K562 (cell line): ENCODE data around the gene ESRRG. TPM values are rescaled to one million over a fixed set of nuclear protein-coding genes. Genes with fewer than 3 reads are reported as not detected.

Experiments used
- ATAC-seq: fragments of 200-7000 bp; cut with Tn5 transposase; 3 replicates; pipeline ENCODE4 v1.9.1; 2020; ENCODE audit warnings: moderate library complexity
- BruUV-seq: library from RNA; stranded (reverse); fragments of 400-500 nt; replicated peaks from 2 replicates; lab custom pipeline; 2021; lab: Mats Ljungman, UMichigan
- CTCF ChIA-PET: fragments of 300-600 bp; formaldehyde crosslinking; extraction: SDS; loops from one replicate; lab custom pipeline; 2021; ENCODE audit warnings: low intra/inter-chr PET ratio; lab: Yijun Ruan, JAX
- POLR2A ChIA-PET: fragments of 300-600, 350-650 bp; sonication (Branson Sonifier 250); formaldehyde crosslinking; extraction: SDS; loops from one replicate; lab custom pipeline; 2021; ENCODE audit warnings: antibody characterized with exemption, inconsistent platforms; lab: Yijun Ruan, JAX
- DNase-seq, 4 experiments: peaks; one replicate each; pipeline versions ENCODE4 v3.0.0 to v3.0.0-alpha.2; 2011 to 2018; ENCODE audit warnings: low spot score in 3 of 4, mixed read lengths in 3 of 4; ENCODE audit errors: extremely low read depth in 1 of 4
- FAIRE-seq: peaks from 2 replicates; lab custom pipeline; 2011; peaks lifted over from hg19 to GRCh38; lab: Jason Lieb, UNC
- H2AFZ ChIP-seq: 2 replicates; pipeline ENCODE4 v1.6.0; 2011; ENCODE audit warnings: low read depth, low read length, control low read depth, inconsistent platforms
- H3K27ac ChIP-seq: fragments of 200-600 bp; 3 replicates; pipeline ENCODE4 v1.8.0; 2011; ENCODE audit warnings: low read depth, mild to moderate bottlenecking, control low read depth, inconsistent platforms, low read length, moderate library complexity, mixed read lengths; ENCODE audit errors: extremely low read depth
- H3K27me3 ChIP-seq, 2 experiments: fragments of 300-600 bp in 1 of 2; 2 replicates in 1 of 2; 3 replicates in 1 of 2; pipeline versions ENCODE4 v1.6.0 to v1.8.0; 2011; ENCODE audit warnings: inconsistent platforms in 2 of 2, low read length in 2 of 2, mild to moderate bottlenecking in 1 of 2, mixed read lengths in 1 of 2, moderate library complexity in 1 of 2; ENCODE audit not compliant: control insufficient read depth in 2 of 2, insufficient read depth in 2 of 2
- H3K36me3 ChIP-seq: fragments of 300-600 bp; 3 replicates; pipeline ENCODE4 v1.8.0; 2011; ENCODE audit warnings: mild to moderate bottlenecking, low read length, inconsistent platforms; ENCODE audit not compliant: control insufficient read depth, insufficient read depth
- H3K4me1 ChIP-seq, 2 experiments: fragments of 200-600 bp in 1 of 2; replicated peaks in 1 of 2; 2 replicates in 1 of 2; 3 replicates in 1 of 2; pipeline versions ENCODE4 v1.5.1 to v1.8.0; 2011; ENCODE audit warnings: inconsistent platforms in 2 of 2, low read length in 2 of 2, mild to moderate bottlenecking in 1 of 2, mixed read lengths in 1 of 2, moderate library complexity in 1 of 2; ENCODE audit not compliant: control insufficient read depth in 2 of 2, insufficient read depth in 2 of 2
- H3K4me2 ChIP-seq: 2 replicates; pipeline ENCODE4 v1.6.1; 2011; ENCODE audit warnings: low read length, control low read depth, inconsistent platforms, mixed read lengths; ENCODE audit not compliant: insufficient read depth
- H3K4me3 ChIP-seq: fragments of 200-600 bp; sonication (generic), shearing (Covaris generic); 2 replicates; pipeline ENCODE4 v1.5.1; 2016; ENCODE audit warnings: control low read depth, inconsistent platforms
- H3K79me2 ChIP-seq: fragments of 200-600 bp; 3 replicates; pipeline ENCODE4 v1.8.0; 2011; ENCODE audit warnings: low read length, inconsistent platforms; ENCODE audit not compliant: control insufficient read depth, insufficient read depth
- H3K9ac ChIP-seq, 2 experiments: 2 replicates each; pipeline versions ENCODE4 v1.6.0 to v1.6.1; 2011; ENCODE audit warnings: low read depth in 2 of 2, low read length in 2 of 2, control low read depth in 1 of 2, inconsistent platforms in 1 of 2, mild to moderate bottlenecking in 1 of 2, mixed read lengths in 1 of 2; ENCODE audit not compliant: insufficient read depth in 1 of 2
- H3K9me1 ChIP-seq: one replicate; pipeline ENCODE4 v1.6.0; 2011; ENCODE audit warnings: inconsistent platforms, mild to moderate bottlenecking, low read length, moderate library complexity; ENCODE audit not compliant: control insufficient read depth, insufficient read depth
- H3K9me3 ChIP-seq: replicated peaks from 2 replicates; pipeline ENCODE4 v1.5.1; 2011; ENCODE audit warnings: low read depth, low read length, inconsistent platforms; ENCODE audit not compliant: control insufficient read depth, insufficient read depth
- H4K20me1 ChIP-seq: replicated peaks from 2 replicates; pipeline ENCODE4 v1.6.1; 2011; ENCODE audit warnings: low read length, inconsistent platforms, mixed read lengths; ENCODE audit not compliant: control insufficient read depth, insufficient read depth
- BRF1 ChIP-seq: IDR thresholded peaks from 3 replicates; pipeline ENCODE4 v1.6.1; 2011; ENCODE audit warnings: borderline replicate concordance, mild to moderate bottlenecking; ENCODE audit not compliant: insufficient read length; ENCODE audit errors: extremely low read depth
- CREM ChIP-seq: IDR thresholded peaks from 2 replicates; pipeline ENCODE4 v1.6.1; 2014; ENCODE audit warnings: antibody characterized with exemption, low read depth
- CUX1 ChIP-seq: fragments of 200-800 bp; sonication (Bioruptor generic); IDR thresholded peaks from 2 replicates; pipeline ENCODE4 v1.6.1; 2016; ENCODE audit warnings: missing genetic modification characterization, missing compliant biosample characterization
- FOXA3 ChIP-seq, 2 experiments: fragments of 450-650 bp in 1 of 2; sonication (generic) in 1 of 2; formaldehyde crosslinking; IDR thresholded peaks in 1 of 2; conservative IDR thresholded peaks in 1 of 2; 2 replicates each; pipeline versions ENCODE4 v1.4.0 to v1.8.0; 2020 to 2022; ENCODE audit warnings: mild to moderate bottlenecking in 2 of 2, missing genetic modification reagents in 1 of 2
- HMGN3 ChIP-seq: IDR thresholded peaks from 2 replicates; pipeline ENCODE4 v1.6.1; 2011; ENCODE audit warnings: borderline replicate concordance, low read depth, mild to moderate bottlenecking, mixed read lengths, low read length; ENCODE audit not compliant: insufficient read length; ENCODE audit errors: extremely low read depth
- MXD1 ChIP-seq: fragments of 250-450 bp; sonication (Bioruptor Pico); IDR thresholded peaks from 2 replicates; pipeline ENCODE4 v1.8.0; 2021; ENCODE audit warnings: borderline replicate concordance, mild to moderate bottlenecking, moderate library complexity; ENCODE audit not compliant: poor library complexity, severe bottlenecking
- PCBP2 ChIP-seq: fragments of 200-400 bp; formaldehyde crosslinking; IDR thresholded peaks from 2 replicates; pipeline ENCODE4 v1.6.1; 2018; ENCODE audit warnings: low read length, low read depth, mild to moderate bottlenecking, moderate library complexity; ENCODE audit not compliant: poor library complexity, severe bottlenecking
- RREB1 ChIP-seq: fragments of 250-450 bp; sonication (Bioruptor Pico); IDR thresholded peaks from 2 replicates; pipeline ENCODE4 v1.4.0; 2020
- SRSF9 ChIP-seq: fragments of 200-400 bp; formaldehyde crosslinking; IDR thresholded peaks from 2 replicates; pipeline ENCODE4 v1.6.1; 2017; ENCODE audit warnings: low read depth, low read length, borderline replicate concordance
- U2AF2 ChIP-seq: fragments of 200-400 bp; formaldehyde crosslinking; optimal IDR thresholded peaks from 2 replicates; pipeline ENCODE3; 2017; ENCODE audit warnings: low read depth, mild to moderate bottlenecking, low read length
- WGBS: fragments of 100-300 bp; shearing (Covaris generic); methylation state at CpG from one replicate; pipeline ENCODE4 v1.1.6; 2016; ENCODE audit warnings: low coverage, mixed read lengths; ENCODE audit not compliant: insufficient coverage; ENCODE audit errors: missing lambda C conversion rate; 5-methylcytosine and 5-hydroxymethylcytosine counted together
- in situ Hi-C: fragments of 300-500 bp; cut with MboI; formaldehyde crosslinking; loops from 4 replicates; pipeline ENCODE4 v1.15.0; 2018; ENCODE audit warnings: inconsistent platforms, mixed read lengths
- intact Hi-C: fragments of 100-400 bp; cut with micrococcal nuclease; formaldehyde crosslinking; loops from 2 replicates; pipeline ENCODE4 v1.14.2; 2022
- polyA plus RNA-seq, 8 experiments: library from polyadenylated mRNA; depleted of rRNA in 4 of 8; stranded (reverse) in 5 of 8; unstranded in 3 of 8; fragments of >200 nt; fragmentation: Nextera tagmentation in 2 of 8; fragmentation: Illumina TruSeq in 1 of 8; extraction: Ambion mirVana in 2 of 8; extraction: Trizol in 1 of 8; gene quantifications; 2 replicates each; pipeline versions ENCODE4 v1.2.1 to v1.2.3, GENCODE V29; 2011 to 2014; ENCODE audit warnings: inconsistent platforms in 1 of 8, missing spikeins in 1 of 8
- total RNA-seq, 7 experiments: library from RNA; depleted of rRNA in 6 of 7; stranded (reverse); fragments of >200 nt in 6 of 7; fragmentation: Illumina TruSeq in 2 of 7; extraction: Trizol in 2 of 7; gene quantifications; 2 replicates each; pipeline versions ENCODE4 v1.2.1 to v1.2.3, GENCODE V29; 2011 to 2021; ENCODE audit warnings: low replicate concordance in 1 of 7

Gene ESRRG
- total and polyA plus RNA-seq, 9 of the 15 experiments (the other 6 are each of a cell fraction or from before 2014, with no cell fraction given) = not detected

GRCh38 chr1:216562383-216562782 is 160.8 kb downstream of the ESRRG start:
- ATAC-seq (no peak), DNase-seq (no peak), FAIRE-seq (no peak)
- Histone ChIP-seq H3K36me3 (no peaks in the 10 kb centered on the region), H3K4me2 (no peak overlapping the region), H4K20me1 (no peaks in the 10 kb centered on the region), H3K9ac (no peak overlapping the region), H3K4me1 (no peaks in the 10 kb centered on the region), H2AFZ (no peak overlapping the region), H3K4me3 (no peak overlapping the region), H3K79me2 (no peaks in the 10 kb centered on the region), H3K9me3 (no peaks in the 10 kb centered on the region), H3K9me1 (no peaks in the 10 kb centered on the region), H3K27me3 (no peaks in the 10 kb centered on the region), H3K27ac (no peak overlapping the region)
- no TSS peak for BruUV-seq
- ChIA-PET CTCF (no interaction called here), POLR2A (no interaction called here)
- 2% methylated on average over 3 of the region's 3 CpGs for WGBS
- intact Hi-C loops = no loop called here
- in situ Hi-C loops = no loop called here
- TF ChIP-seq PCBP2 (no peak), CUX1 (CRISPR knock-in tag) (no peak), BRF1 (no peak), U2AF2 (no peak), MXD1 (CRISPR knock-in tag) (no peak), HMGN3 (no peak), CREM (no peak), FOXA3 (CRISPR knock-in tag; conservative IDR thresholded peaks at IDR 0.05 in 1 of 2, IDR thresholded peaks at IDR 0.05 in 1 of 2) (no peak), SRSF9 (no peak), RREB1 (no peak)
